MG63 (cell line): ENCODE results near the gene BCL11A. TPM values are rescaled to one million over a fixed set of nuclear protein-coding genes. Genes with fewer than 3 reads are reported as not detected.

Experiments used
- DNase-seq: peaks from one replicate; pipeline ENCODE4 v3.0.0-alpha.2; 2020
- H3K27me3 ChIP-seq: fragments of 250-450 bp; sonication (Bioruptor Pico); 2 replicates; pipeline ENCODE4 v1.5.1; 2020; ENCODE audit warnings: mild to moderate bottlenecking, moderate library complexity
- H3K36me3 ChIP-seq: fragments of 250-450 bp; sonication (Bioruptor Pico); 2 replicates; pipeline ENCODE4 v1.5.1; 2020; ENCODE audit warnings: mild to moderate bottlenecking, moderate library complexity
- H3K4me3 ChIP-seq: fragments of 250-450 bp; sonication (Bioruptor Pico); 2 replicates; pipeline ENCODE4 v1.5.1; 2020; ENCODE audit warnings: mild to moderate bottlenecking, moderate library complexity
- H3K9me3 ChIP-seq: fragments of 250-450 bp; sonication (Bioruptor Pico); 2 replicates; pipeline ENCODE4 v1.5.1; 2020; ENCODE audit warnings: mild to moderate bottlenecking, moderate library complexity
- total RNA-seq: library from RNA; depleted of rRNA; stranded (reverse); fragments of >200 nt; shearing (Covaris generic); gene quantifications from 2 replicates; pipeline ENCODE4 v1.2.3, GENCODE V29; 2014; ENCODE audit warnings: low replicate concordance

BCL11A gene
- total RNA-seq, 1 experiment from 2014 or later, result not detected

DNA sequence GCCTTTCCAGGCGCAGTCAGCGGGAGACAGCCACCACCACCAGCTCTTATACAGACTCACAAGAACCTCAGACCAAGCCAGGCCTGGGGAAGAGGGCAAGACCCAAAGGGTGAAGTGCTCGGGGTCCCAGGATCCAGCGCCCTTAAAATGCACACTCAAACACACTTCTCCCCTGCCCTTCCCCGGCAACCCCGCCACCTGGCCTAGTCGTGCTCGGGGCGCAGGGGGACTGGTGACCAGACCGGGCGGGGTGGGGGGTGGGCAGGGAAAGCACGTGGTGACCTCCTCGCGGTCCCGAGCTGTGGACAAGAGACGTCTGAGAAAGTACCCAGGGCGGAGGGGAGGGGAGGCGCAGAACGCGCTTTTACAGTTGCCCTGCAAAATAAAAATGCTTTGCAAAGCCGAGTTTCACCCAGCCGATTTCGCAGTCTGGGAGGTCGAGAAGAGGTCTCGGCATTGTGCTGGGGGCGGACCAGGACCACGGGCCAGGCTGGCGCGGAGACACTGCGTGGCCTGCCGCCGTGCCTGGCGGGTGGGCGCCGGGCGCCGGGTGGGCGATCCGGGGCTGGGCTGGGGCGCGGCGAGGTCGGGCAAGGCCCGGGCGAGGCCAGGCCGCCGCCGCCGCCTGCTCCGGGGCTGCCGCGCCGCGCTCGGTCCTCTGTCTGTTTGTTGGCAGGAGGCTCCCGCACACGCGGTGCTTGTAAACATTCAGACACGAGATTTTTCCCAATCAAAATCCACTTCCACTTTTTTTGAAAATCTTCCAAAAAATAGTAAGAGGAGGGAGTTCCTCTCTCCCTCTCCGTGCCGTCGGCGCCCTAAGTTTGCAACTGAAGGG, 2.0 kb downstream of the BCL11A start:
- H3K4me3 ChIP-seq, result no peak overlapping the region
- no peaks in the 10 kb centered on the region for H3K36me3 ChIP-seq
- peaks cover 81% of the 10 kb centered on the region for H3K27me3 ChIP-seq
- no peaks in the 10 kb centered on the region for H3K9me3 ChIP-seq
- DNase-seq, result no peak

GRCh38 chr2:60550984-60551239, 2.5 kb downstream of the BCL11A start:
- Histone ChIP-seq H3K4me3 (no peak overlapping the region), H3K27me3 (peaks cover 77% of the 10 kb centered on the region), H3K36me3 (no peaks in the 10 kb centered on the region), H3K9me3 (no peaks in the 10 kb centered on the region)
- DNase-seq, result no peak

GRCh38 chr2:60550178-60550983, 3.1 kb downstream of the BCL11A start:
- peak; percentile 57 for DNase-seq
- H3K9me3 ChIP-seq, result no peaks in the 10 kb centered on the region
- H3K4me3 ChIP-seq, result peak overlapping the region; percentile 55
- H3K36me3 ChIP-seq, result no peaks in the 10 kb centered on the region
- peaks cover 76% of the 10 kb centered on the region for H3K27me3 ChIP-seq

DNA sequence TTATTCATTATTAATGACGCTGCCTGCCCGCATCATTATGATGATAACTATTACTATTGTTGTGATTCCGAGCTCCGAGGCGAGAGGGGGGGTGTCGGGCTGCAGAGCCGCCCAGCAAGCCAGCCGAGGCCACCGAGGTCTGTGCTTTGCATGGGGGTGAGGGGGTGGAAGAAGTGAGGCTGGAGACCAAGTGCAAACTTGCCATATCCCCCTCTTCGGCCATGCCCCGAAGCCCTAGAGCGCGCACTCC, 3.6 kb downstream of the BCL11A start:
- H3K9me3 ChIP-seq, result no peaks in the 10 kb centered on the region
- no peaks in the 10 kb centered on the region for H3K36me3 ChIP-seq
- H3K27me3 ChIP-seq, result peaks cover 76% of the 10 kb centered on the region
- H3K4me3 ChIP-seq, result peak overlapping the region; percentile 55
- DNase-seq, result no peak

GRCh38 chr2:60549238-60549927, 4.1 kb downstream of the BCL11A start:
- Histone ChIP-seq H3K36me3 (no peaks in the 10 kb centered on the region), H3K4me3 (peak overlapping the region; percentile 55), H3K27me3 (peaks cover 72% of the 10 kb centered on the region), H3K9me3 (no peaks in the 10 kb centered on the region)
- no peak for DNase-seq

DNA sequence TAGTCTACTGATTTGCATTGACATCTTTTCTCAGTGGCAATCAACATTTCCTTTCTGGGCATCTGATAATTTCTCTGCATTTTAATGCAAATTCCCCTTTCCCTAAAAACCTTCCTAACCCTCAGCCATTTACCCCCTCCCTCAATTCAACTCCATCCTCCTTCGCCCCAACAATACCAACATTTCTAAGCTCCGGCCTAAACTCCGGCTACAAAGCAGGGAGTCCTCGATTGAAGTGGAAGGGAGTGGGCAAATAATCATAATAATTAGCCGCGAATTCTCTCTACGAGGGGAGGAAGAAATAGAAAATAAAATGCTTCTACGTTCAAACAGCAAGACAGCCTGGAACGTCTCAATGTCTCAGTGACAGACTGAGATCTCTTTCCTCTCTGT, 4.6 kb downstream of the BCL11A start:
- Histone ChIP-seq H3K36me3 (no peaks in the 10 kb centered on the region), H3K9me3 (no peaks in the 10 kb centered on the region), H3K4me3 (no peak overlapping the region), H3K27me3 (peaks cover 72% of the 10 kb centered on the region)
- DNase-seq, result no peak

- peaks cover 73% of the 10 kb centered on the region for H3K27me3 ChIP-seq
- H3K4me3 ChIP-seq, result no peak overlapping the region
- no peaks in the 10 kb centered on the region for H3K9me3 ChIP-seq
- no peak for DNase-seq
- no peaks in the 10 kb centered on the region for H3K36me3 ChIP-seq
Measured at GRCh38 chr2:60548311-60548710, 5.1 kb downstream of the BCL11A start.

GRCh38 chr2:60547841-60548240, 5.6 kb downstream of the BCL11A start:
- no peak for DNase-seq
- Histone ChIP-seq H3K36me3 (no peaks in the 10 kb centered on the region), H3K27me3 (peaks cover 71% of the 10 kb centered on the region), H3K9me3 (no peaks in the 10 kb centered on the region), H3K4me3 (no peak overlapping the region)

- Histone ChIP-seq H3K27me3 (peaks cover 62% of the 10 kb centered on the region), H3K36me3 (no peaks in the 10 kb centered on the region), H3K4me3 (no peak overlapping the region), H3K9me3 (no peaks in the 10 kb centered on the region)
- DNase-seq, result no peak
Measured at GRCh38 chr2:60546756-60547420, 6.6 kb downstream of the BCL11A start.

- Histone ChIP-seq H3K27me3 (peaks cover 54% of the 10 kb centered on the region), H3K9me3 (no peaks in the 10 kb centered on the region), H3K4me3 (no peak overlapping the region), H3K36me3 (no peaks in the 10 kb centered on the region)
- DNase-seq, result no peak
Measured at GRCh38 chr2:60544954-60545560, 8.4 kb downstream of the BCL11A start.

- no peaks in the 10 kb centered on the region for H3K36me3 ChIP-seq
- no peak for DNase-seq
- no peaks in the 10 kb centered on the region for H3K9me3 ChIP-seq
- peaks cover 51% of the 10 kb centered on the region for H3K27me3 ChIP-seq
- no peak overlapping the region for H3K4me3 ChIP-seq
Measured at GRCh38 chr2:60544062-60544461, 9.4 kb downstream of the BCL11A start.

DNA sequence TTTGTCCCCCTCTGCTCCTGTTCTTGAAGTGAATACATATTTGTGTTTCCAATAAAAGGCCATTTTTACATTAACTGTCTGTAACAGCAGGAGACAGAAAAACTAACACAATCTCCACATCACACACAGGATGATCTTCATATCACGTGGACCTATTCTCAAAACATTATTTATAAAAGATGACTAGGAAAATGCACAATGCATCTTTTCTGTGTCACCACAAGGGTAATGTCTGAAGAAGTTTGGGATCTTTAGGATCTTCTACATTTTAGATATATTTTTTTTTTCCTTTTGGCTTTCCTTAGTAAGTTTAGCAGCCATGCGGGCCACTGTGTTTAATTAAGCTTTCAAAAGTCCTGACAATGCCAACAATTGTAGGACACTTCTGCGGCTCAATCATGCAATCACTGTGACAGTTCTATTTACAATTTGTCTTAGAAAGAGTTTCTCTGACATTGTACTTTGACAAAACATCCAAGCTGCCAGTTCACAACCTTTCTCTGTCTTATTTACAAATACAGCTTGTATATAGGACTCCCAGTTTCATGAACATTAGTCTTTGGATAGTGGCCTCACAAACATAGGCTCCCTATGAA, 12.3 kb downstream of the BCL11A start:
- Histone ChIP-seq H3K9me3 (no peaks in the 10 kb centered on the region), H3K27me3 (peaks cover 37% of the 10 kb centered on the region), H3K4me3 (no peak overlapping the region), H3K36me3 (no peaks in the 10 kb centered on the region)
- no peak for DNase-seq

DNA sequence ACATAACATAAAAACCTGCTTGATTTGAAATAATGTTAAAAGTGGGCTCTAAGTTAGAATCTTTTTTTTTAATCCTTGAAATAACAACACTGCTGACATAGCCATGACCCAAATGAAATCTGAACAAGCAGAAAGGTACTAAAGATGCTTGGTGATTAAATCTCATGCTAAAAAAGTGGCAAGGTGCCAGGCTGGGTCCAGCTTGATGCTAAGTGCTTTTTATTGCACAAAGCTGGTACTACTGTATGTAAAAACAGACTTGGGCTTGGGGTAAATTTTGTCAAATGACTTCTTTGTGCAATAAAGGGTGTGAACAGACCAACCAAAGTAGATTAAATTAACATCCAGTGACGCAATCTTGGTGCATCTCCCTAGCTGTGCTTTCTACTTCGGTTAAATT, 13.4 kb downstream of the BCL11A start:
- Histone ChIP-seq H3K9me3 (no peaks in the 10 kb centered on the region), H3K36me3 (no peaks in the 10 kb centered on the region), H3K27me3 (peaks cover 30% of the 10 kb centered on the region), H3K4me3 (no peak overlapping the region)
- DNase-seq, result no peak

- Histone ChIP-seq H3K4me3 (no peak overlapping the region), H3K27me3 (peaks cover 31% of the 10 kb centered on the region), H3K9me3 (no peaks in the 10 kb centered on the region), H3K36me3 (no peaks in the 10 kb centered on the region)
- DNase-seq, result no peak
Measured at GRCh38 chr2:60539140-60539539, 14.3 kb downstream of the BCL11A start.

DNA sequence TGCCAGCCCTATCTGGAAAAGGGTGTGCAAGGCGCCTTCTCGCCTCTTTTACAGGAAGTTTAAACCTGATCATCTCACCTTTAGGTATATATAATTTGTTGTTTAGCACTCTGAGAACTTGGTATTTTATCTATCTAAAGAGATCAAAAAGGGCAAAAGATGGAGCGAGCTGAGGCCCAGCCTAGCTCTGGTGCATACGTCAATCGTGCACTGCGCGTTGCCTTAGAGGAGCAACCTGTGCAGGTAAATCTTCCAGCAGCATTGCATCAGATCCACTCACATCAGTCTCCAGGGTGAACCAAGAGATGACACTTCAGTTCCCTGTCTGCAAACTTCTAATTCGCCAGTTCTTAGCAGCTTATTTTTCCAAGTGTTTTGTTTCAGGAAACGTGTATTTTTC, 15.4 kb downstream of the BCL11A start:
- peaks cover 30% of the 10 kb centered on the region for H3K27me3 ChIP-seq
- H3K9me3 ChIP-seq, result no peaks in the 10 kb centered on the region
- no peaks in the 10 kb centered on the region for H3K36me3 ChIP-seq
- no peak overlapping the region for H3K4me3 ChIP-seq
- no peak for DNase-seq

GRCh38 chr2:60536746-60537145, 16.7 kb downstream of the BCL11A start:
- no peak overlapping the region for H3K4me3 ChIP-seq
- H3K9me3 ChIP-seq, result no peaks in the 10 kb centered on the region
- no peaks in the 10 kb centered on the region for H3K36me3 ChIP-seq
- no peak for DNase-seq
- peaks cover 30% of the 10 kb centered on the region for H3K27me3 ChIP-seq
